Measurements from ENCODE around the gene MGST3.
"Not testable (repeated sequence)": the region's sequence is repeated elsewhere in the genome, so short reads cannot be mapped to it uniquely, and the experiment has no call there.

The MGST3 gene

DNA sequence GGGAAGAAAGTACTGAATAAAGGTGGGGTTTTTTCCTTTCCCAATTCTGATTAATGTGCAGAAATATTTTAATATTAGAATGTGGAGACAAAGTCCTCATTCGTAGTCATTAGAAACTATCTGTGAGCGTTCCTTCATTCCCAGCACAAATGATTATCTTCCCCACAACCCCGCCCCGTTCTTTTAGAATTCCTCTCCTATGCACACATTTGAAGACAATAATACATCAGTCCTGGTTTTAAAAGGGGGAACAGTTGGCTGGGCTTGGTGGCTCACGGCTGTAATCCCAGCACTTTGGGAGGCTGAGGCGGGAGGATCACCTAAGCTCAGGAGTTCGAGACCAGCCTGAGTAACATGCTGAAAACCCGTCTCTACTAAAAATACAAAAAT is 66.5 kb downstream of the MGST3 start:
- DNase-seq = no peak

DNA sequence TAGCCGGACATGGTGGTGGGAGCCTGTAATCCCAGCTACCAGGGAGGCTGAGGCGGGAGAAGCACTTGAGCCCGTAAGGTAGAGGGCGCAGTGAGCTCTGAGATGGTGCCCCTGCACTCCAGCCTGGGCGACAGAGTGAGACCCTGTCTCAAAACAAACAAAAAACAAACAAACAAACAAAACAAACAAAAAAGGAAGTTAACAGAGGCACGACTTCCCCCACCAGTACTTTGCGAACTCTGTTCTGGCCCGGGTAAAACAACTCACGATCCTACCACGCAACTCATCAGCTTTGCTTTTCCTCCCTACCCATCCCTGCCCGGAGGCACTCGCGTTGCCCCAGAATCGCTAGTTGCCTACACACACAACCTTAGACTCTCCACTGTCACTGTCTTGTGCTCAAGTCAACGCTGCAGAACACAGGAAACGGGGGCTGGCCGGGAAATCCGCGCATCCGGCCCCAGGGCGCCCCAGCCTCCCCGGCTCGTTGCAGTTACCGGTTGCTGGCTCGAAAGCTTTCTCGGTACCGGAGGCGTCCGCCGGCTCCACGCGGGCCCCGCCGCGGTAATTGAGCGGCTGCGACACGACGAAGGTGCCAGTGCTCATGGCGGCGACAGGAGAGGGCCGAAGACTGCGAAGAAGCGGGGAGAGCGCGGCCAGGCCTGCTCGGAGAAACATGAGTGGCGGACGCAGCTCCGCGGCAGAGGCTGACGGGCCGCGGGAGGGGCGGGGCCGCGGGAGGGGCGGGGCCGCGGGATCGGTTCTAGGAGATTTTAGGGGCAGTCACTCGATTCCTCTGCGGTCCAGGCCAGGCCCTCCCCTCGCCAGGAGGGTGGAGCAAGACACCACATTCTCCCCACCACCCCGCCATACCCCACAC is 67.1 kb downstream of the MGST3 start, which contains the start of gene ALDH9A1:
ALDH9A1 (minus strand) TSS at position 682 of the 880 bp plus-strand sequence; CDS start at position 678, 4 bp downstream.
- peak; percentile 19 to 92 (median 80) for DNase-seq

DNA sequence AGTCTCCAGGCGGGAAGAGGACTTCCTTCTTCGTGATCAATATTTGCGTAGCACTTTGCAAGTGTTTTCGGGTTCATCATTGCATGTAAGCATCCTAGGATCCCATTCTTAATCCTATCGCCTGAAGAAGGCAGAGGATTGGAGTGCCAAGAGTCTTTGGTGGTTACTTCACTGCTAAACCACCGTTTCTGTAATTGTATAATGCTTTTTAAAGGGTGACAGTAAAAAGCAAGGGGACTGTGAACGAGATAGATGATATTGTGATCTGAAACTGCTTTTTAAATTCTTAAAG is 67.7 kb downstream of the MGST3 start:
- DNase-seq = no peak

DNA sequence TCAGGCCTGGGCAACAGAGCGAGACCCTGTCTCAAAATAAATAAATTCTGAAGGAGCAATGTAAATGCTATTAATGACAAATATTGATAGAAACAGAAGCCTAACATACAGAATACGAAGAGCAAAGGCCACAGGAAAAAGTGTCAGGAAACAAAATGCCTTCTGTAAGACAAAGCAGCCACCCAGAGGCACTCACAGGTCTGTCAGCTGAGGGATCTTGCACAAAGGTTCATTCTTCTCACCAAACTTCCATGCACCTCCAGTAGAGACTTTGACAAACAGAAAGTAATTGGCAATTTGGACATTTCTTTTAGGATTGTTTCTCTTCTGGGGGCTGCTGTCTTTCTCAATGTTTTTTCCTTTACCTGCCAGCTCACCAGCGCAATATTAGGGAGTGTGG is 68.5 kb downstream of the MGST3 start:
- DNase-seq = no peak

DNA sequence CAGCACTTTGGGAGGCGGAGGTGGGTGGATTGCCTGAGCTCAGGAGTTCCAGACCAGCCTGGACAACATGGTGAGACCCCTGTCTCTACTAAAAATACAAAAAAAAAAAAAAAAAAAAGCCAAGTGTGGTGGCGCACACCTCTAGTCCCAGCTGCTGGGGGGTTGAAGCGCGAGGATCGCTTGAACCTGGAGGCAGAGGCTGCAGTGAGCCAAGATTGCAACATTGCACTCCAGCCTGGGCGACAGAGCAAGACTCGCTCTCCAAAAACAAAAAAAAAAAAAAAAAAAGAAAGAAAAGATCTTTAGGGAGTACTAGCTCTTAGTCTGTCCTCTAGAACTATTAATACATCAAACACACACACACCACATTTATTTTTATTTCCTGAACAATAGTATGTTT is 70.9 kb downstream of the MGST3 start:
- DNase-seq = not testable (repeated sequence)

DNA sequence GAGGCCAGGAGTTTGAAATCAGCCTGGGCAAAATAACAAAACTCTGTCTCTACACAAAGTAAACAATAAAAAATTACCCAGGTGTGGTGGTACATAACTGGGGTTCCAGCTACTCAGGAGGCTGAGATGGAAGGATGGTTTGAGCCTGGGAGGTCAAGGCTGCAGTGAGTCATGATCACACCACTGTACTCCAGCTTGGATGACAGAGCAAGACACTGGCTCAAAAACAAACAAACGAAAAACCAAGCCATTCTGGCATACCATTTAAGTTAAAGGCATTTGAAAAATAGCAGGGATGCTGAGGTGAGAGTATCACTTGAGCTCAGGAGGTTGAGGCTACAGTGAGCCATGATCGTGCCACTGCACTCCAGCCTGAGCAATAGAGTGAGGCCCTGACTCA is 72.6 kb downstream of the MGST3 start:
- no peak for DNase-seq
